GM19467 (cell line): Measurements from ENCODE around the gene LPIN3.

Experiments used
- ATAC-seq: cut with Tn5 transposase; IDR thresholded peaks from one replicate; pipeline ENCODE4 v1.9.1; 2021; ENCODE audit warnings: mild to moderate bottlenecking, moderate library complexity; ENCODE audit not compliant: unreplicated experiment

The LPIN3 gene

GRCh38 chr20:41392295-41392694, 51.7 kb downstream of the LPIN3 start:
- no peak for ATAC-seq

GRCh38 chr20:41392871-41393704, 52.5 kb downstream of the LPIN3 start:
- ATAC-seq = no peak

GRCh38 chr20:41393705-41394066, 53.1 kb downstream of the LPIN3 start:
- no peak for ATAC-seq

- no peak for ATAC-seq
These were observed 53.5 kb downstream of the LPIN3 start for GRCh38 chr20:41394081-41394480.

- ATAC-seq = no peak
These were observed 54.5 kb downstream of the LPIN3 start for GRCh38 chr20:41394931-41395666.

- no peak for ATAC-seq
These were observed 55.3 kb downstream of the LPIN3 start for GRCh38 chr20:41395667-41396664.

DNA sequence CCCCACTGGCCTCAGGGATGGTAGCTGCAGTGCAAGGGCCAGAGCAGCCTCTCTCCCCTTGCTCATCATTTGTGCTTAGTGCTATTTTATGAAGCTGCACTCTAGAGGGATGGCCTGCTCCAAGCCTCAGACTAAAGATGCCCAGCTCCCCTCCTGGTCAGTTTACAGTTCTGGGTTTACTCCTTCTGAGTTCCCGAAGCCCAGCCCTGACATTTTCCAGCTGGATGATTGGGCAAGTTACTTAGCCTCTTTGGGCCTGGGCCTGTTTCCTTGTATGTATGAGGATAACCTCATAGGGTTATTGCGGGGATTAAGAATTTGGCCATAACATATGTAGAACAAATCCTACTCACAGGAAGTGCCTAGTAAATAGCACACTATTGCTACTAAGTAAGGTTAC, 57.8 kb downstream of the LPIN3 start:
- no peak for ATAC-seq

DNA sequence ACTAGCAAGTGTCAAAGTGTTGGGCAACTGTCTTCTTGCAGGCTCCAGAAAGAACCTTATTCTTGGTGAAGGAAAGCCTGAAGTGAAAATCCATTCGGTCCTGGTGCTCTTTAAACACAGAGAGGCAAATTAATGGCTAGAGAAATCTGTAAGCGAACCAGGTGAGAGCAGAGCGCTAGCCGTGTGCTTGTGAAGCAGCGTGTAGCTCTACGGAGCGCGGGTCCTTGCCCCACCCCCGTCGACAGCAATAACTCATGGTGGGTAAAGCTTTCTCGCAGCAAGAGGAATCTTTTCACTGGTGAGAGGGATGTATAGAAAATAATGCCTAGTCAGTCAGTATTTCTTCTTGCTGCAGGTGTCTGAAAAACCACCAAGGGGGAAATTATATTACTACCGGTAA, 63.0 kb downstream of the LPIN3 start:
- ATAC-seq = no peak

DNA sequence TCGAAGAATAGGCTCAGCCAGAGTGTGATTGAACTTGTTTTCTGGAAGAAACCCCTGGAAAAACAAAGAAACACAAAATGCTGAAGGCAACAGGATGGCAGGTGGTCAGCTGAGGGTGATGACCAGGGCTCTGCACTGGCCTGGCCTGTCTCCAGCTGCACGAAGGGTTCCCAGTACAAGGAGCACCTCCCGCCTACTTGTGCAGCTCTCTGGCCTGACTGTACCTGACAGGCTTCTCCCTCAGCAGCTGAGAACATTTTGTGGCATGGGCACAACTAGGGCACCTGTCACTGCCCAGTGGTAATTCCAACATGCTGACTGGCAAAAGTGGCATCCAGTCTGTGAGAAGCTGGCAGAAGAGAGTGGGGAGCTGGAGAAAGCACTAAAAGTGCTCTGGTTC, 64.8 kb downstream of the LPIN3 start:
- no peak for ATAC-seq

DNA sequence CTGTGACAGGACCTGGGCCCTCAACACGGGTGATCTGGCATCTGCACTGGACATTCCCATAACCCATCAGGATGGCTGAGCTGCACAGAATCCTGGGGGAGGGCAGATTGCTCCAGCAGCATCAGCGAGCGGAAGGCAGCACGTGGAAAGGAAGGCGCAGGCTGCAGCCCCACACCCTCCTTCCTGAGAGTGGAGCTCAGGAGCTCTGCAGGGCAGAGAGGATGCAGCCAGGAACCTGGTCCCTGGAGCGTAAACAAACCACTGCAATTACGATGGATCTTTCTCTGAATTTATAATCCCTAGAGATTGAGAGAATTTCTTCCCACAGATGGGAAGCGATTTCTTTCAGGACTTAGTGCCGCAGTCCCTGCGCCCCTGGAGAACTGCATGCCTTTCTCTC, 65.7 kb downstream of the LPIN3 start:
- no peak for ATAC-seq

DNA sequence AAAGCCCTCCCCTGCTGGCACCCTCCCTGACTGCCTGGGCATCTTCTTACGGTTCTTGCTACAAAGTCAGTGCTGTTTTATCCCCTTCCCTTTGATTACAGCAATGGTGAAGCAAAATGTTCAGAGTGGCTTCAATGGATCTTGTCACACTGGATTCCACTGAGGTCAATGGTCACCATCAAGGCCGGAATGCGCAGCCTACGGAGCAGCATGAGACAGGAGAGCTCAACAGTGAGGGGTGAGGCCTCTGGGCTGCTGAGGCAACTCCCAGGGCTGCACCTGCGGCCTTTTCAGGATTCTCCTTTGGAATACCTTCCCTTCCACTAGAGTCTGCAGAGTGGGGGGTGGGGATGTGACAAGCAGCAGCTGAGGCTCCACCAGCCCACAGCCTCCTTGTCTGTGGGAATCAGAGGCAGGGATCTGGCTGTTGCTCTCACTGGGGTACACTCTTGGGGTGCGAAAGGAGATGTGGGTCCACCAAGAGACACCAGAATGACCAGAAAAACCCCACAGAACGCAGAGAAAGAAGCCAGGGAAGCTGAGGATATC, 66.3 kb downstream of the LPIN3 start:
- no peak for ATAC-seq

DNA sequence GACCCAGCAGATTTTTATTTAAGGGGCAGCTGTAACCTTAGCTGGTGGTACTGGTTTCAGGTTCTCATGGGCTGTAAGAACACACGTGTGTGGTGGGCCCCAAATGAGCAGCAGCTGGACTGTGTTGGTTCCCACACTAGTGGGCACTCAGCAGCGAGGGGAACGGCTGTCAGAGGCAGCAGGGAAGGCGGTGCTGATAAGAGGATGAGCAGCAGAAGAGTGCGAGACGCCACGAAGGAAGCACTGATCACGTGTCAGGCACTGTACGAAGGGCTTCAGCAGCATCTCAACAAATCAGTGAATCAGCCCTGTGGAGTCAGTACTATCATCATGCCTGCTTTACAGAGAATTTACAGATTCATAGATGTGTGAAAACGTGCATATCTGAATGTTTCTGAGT, 67.0 kb downstream of the LPIN3 start:
- ATAC-seq = no peak

DNA sequence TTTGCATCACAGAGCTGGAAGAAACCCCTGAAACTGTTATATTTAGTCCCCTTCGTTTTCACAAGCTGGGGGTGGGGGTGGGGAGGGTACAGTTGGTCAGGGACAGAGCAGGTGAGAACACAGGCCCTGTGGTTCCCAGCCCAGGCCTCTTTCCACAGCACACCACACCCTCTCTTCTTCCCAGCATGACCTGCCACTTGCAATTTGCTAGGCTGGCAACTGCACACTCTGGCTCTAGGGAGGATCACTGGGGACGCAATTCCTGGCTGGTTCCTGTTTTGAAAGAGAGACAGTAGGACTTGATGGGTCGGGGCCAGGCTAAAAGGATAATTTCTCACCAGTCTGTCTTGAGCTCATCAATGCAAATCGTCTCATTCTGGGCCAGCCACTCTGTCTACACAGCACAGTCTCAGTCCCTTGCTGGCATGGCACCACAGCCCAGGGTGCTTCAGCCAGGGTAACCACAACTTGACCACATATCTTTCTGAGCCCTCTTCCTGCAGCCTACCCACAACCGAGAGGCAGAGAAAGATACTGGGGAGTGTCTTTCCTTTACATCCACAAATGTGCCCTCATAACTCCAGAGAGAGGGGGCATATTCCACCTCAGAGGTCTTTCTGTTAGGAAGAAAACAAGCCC, 67.7 kb downstream of the LPIN3 start:
- peak; percentile 73 for ATAC-seq

DNA sequence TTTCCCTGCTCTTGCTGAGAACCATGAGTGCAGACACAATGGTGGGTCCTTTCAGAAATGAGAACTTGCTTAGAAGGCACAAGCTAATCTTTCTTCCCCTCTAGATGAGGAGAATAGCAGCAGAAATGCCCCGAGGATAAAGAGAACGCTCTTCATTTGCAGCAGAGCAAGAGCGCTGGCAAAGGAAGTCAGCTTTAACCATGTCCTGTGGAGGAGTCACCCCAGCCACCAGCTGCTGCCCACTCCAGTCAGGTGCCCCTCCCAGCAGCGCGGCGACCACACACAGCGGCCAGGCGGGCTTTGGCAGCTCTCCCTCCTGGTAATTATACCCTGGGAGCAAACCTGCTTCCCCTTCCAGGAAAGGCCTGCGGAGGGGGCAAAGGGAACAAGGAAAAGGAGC, 68.4 kb downstream of the LPIN3 start:
- no peak for ATAC-seq
